CD4-positive, alpha-beta T cell treated with Interleukin-17A for 1 hour (primary cell): ENCODE results near the gene MYOG.

ENCODE experiments used
- DNase-seq: peaks from one replicate; pipeline ENCODE4 v3.0.0-alpha.2; 2020

The MYOG gene

GRCh38 chr1:203085528-203086406 lies at the start of gene MYOG:
MYOG (minus strand) TSS chr1:203086012; CDS start chr1:203085961, 51 bp downstream.
- no peak for DNase-seq

GRCh38 chr1:203133970-203134725 lies 48.3 kb upstream of the MYOG start:
- no peak for DNase-seq

- no peak for DNase-seq
Observed at GRCh38 chr1:203131548-203132200, 45.9 kb upstream of the MYOG start.

- no peak for DNase-seq
Observed at GRCh38 chr1:203130358-203130985, 44.7 kb upstream of the MYOG start.

- no peak for DNase-seq
Observed at GRCh38 chr1:203129501-203130231, 43.9 kb upstream of the MYOG start.

- DNase-seq = no peak
Observed at GRCh38 chr1:203128716-203129500, 43.1 kb upstream of the MYOG start.

GRCh38 chr1:203128431-203128715 lies 42.6 kb upstream of the MYOG start:
- DNase-seq = no peak

- no peak for DNase-seq
Observed at GRCh38 chr1:203127666-203128430, 42.0 kb upstream of the MYOG start, which contains the start of gene ADORA1. ADORA1 (plus strand) TSS chr1:203127726; CDS start chr1:203128842, 1,116 bp downstream.

- DNase-seq = no peak
Observed at GRCh38 chr1:203126866-203127665, 41.3 kb upstream of the MYOG start.

- DNase-seq = no peak
Observed at GRCh38 chr1:203126151-203126865, 40.5 kb upstream of the MYOG start.

GRCh38 chr1:203124546-203125317 lies 38.9 kb upstream of the MYOG start:
- no peak for DNase-seq

GRCh38 chr1:203124011-203124410 lies 38.2 kb upstream of the MYOG start:
- DNase-seq = no peak

GRCh38 chr1:203122159-203122558 lies 36.3 kb upstream of the MYOG start:
- no peak for DNase-seq

- DNase-seq = no peak
Observed at GRCh38 chr1:203121186-203122015, 35.6 kb upstream of the MYOG start.

- DNase-seq = no peak
Observed at GRCh38 chr1:203120325-203121153, 34.7 kb upstream of the MYOG start.
